ENCODE data around the gene IQCK.

DNA sequence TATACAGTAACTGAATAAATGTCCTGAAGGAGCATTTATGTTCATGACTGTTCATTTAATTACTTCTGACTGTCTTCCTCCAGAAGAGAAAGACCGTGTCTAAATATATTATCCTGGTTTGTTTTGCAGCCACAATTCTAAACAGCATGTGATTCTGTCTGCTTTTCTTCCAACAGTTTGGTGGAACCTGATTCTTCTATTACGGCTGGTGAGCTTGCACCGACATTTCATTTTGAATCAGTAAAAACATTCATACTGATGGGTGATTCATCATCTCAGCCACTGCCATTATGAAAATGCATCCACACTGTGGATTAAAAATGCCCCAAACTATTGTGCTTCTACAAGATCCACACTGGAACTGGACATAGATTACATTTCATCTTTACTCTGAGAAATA lies 17.0 kb upstream of the IQCK start:
- TF ChIP-seq CTCF (IDR thresholded peaks at IDR 0.05) (no peak), POLR2A (IDR thresholded peaks at IDR 0.05) (no peak)

All from thyroid gland (tissue), 4 donors.